ENCODE measurements around the gene VARS2.

DNA sequence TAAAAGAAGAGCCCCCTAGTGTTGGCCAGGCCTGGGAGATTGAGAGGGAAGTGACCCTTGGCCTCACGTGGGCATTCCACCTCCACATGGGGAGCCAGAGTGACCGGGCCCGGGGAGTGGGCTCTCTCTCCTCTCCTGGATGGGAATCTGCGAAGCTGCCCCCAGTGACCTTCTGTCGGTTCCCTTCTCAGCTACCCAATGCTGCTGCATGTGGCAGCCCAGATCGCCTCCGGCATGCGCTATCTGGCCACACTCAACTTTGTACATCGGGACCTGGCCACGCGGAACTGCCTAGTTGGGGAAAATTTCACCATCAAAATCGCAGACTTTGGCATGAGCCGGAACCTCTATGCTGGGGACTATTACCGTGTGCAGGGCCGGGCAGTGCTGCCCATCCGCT is 16.2 kb upstream of the VARS2 start:
- TF ChIP-seq, protein P1, sequence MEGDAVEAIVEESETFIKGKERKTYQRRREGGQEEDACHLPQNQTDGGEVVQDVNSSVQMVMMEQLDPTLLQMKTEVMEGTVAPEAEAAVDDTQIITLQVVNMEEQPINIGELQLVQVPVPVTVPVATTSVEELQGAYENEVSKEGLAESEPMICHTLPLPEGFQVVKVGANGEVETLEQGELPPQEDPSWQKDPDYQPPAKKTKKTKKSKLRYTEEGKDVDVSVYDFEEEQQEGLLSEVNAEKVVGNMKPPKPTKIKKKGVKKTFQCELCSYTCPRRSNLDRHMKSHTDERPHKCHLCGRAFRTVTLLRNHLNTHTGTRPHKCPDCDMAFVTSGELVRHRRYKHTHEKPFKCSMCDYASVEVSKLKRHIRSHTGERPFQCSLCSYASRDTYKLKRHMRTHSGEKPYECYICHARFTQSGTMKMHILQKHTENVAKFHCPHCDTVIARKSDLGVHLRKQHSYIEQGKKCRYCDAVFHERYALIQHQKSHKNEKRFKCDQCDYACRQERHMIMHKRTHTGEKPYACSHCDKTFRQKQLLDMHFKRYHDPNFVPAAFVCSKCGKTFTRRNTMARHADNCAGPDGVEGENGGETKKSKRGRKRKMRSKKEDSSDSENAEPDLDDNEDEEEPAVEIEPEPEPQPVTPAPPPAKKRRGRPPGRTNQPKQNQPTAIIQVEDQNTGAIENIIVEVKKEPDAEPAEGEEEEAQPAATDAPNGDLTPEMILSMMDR (IDR thresholded peaks at IDR 0.05) = no peak
- TF ChIP-seq TAF1 (IDR thresholded peaks at IDR 0.05; ENCODE audit: borderline replicate concordance, low read depth, low read length) = no peak
- TF ChIP-seq NRF1 (IDR thresholded peaks at IDR 0.05; ENCODE audit: low read depth, low read length) = no peak
- TF ChIP-seq EP300 (IDR thresholded peaks at IDR 0.05; ENCODE audit: borderline replicate concordance in 1 of 2, low read depth in 1 of 2, low read length in 1 of 2) = no peak
- no peak for TF ChIP-seq SMC3 (IDR thresholded peaks at IDR 0.05; ENCODE audit: low read depth, low read length)
- TF ChIP-seq, protein P2, sequence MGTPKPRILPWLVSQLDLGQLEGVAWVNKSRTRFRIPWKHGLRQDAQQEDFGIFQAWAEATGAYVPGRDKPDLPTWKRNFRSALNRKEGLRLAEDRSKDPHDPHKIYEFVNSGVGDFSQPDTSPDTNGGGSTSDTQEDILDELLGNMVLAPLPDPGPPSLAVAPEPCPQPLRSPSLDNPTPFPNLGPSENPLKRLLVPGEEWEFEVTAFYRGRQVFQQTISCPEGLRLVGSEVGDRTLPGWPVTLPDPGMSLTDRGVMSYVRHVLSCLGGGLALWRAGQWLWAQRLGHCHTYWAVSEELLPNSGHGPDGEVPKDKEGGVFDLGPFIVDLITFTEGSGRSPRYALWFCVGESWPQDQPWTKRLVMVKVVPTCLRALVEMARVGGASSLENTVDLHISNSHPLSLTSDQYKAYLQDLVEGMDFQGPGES (IDR thresholded peaks at IDR 0.05; ENCODE audit: low read depth, low read length) = no peak
- no peak for TF ChIP-seq RFX5 (IDR thresholded peaks at IDR 0.05; ENCODE audit: low read length)
